Lower lobe of right lung (tissue), 2 donors: ENCODE results near the gene MRS2. TPM values are rescaled to one million over a fixed set of nuclear protein-coding genes. Genes with fewer than 3 reads are reported as not detected.

Experiments
- ATAC-seq, 2 donors: fragments of 200-7000 bp; cut with Tn5 transposase; one replicate each; pipeline ENCODE4 v1.9.1; 2020 to 2022; ENCODE audit warnings: mild to moderate bottlenecking in 2 of 2, moderate library complexity in 2 of 2
- DNase-seq: peaks from one replicate; pipeline ENCODE4 v3.0.0-alpha.2; 2020
- H3K27ac ChIP-seq: fragments of 200-600 bp; one replicate; pipeline ENCODE4 v1.8.0; 2022
- H3K27me3 ChIP-seq: fragments of 200-600 bp; one replicate; pipeline ENCODE4 v1.8.0; 2022; ENCODE audit warnings: low read depth
- H3K36me3 ChIP-seq: fragments of 200-600 bp; one replicate; pipeline ENCODE4 v1.8.0; 2022; ENCODE audit warnings: mild to moderate bottlenecking
- H3K4me1 ChIP-seq: fragments of 200-600 bp; one replicate; pipeline ENCODE4 v1.8.0; 2022
- H3K4me3 ChIP-seq: fragments of 200-600 bp; one replicate; pipeline ENCODE4 v1.8.0; 2022; ENCODE audit warnings: mild to moderate bottlenecking
- H3K9me3 ChIP-seq: fragments of 200-600 bp; one replicate; pipeline ENCODE4 v1.8.0; 2022
- intact Hi-C: fragments of 100-400 bp; cut with DNase I; formaldehyde crosslinking; loops from one replicate; pipeline ENCODE4 v1.11.0; 2022
- total RNA-seq: library from RNA; stranded (reverse); fragmentation: NEBNext Ultra II Directional; extraction: Animal tissue kit (Norgen Biotek cat#: 25700); gene quantifications from one replicate; pipeline ENCODE4 v1.2.1, GENCODE V29; 2021
- TF ChIP-seq, protein P1 (sequence below): fragments of 200-600 bp; IDR thresholded peaks from one replicate; pipeline ENCODE4 v1.8.0; 2022; ENCODE audit warnings: antibody characterized with exemption, mild to moderate bottlenecking
- donor health status: DM: no; HTN: yes; CAD: no; lungs with severe emphysema.

The MRS2 gene
- total RNA-seq, 1 donor from 2014 or later, result 20.5 TPM

- Histone ChIP-seq H3K9me3 (no peaks in the 10 kb centered on the region), H3K27me3 (no peaks in the 10 kb centered on the region), H3K27ac (no peak overlapping the region), H3K4me3 (no peak overlapping the region), H3K36me3 (no peaks in the 10 kb centered on the region), H3K4me1 (no peaks in the 10 kb centered on the region)
- intact Hi-C loops, result no loop called here
- ATAC-seq (no peak), DNase-seq (no peak)
- TF ChIP-seq, protein P1, sequence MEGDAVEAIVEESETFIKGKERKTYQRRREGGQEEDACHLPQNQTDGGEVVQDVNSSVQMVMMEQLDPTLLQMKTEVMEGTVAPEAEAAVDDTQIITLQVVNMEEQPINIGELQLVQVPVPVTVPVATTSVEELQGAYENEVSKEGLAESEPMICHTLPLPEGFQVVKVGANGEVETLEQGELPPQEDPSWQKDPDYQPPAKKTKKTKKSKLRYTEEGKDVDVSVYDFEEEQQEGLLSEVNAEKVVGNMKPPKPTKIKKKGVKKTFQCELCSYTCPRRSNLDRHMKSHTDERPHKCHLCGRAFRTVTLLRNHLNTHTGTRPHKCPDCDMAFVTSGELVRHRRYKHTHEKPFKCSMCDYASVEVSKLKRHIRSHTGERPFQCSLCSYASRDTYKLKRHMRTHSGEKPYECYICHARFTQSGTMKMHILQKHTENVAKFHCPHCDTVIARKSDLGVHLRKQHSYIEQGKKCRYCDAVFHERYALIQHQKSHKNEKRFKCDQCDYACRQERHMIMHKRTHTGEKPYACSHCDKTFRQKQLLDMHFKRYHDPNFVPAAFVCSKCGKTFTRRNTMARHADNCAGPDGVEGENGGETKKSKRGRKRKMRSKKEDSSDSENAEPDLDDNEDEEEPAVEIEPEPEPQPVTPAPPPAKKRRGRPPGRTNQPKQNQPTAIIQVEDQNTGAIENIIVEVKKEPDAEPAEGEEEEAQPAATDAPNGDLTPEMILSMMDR, result no peak
Observed at GRCh38 chr6:24472181-24472580, 69.4 kb downstream of the MRS2 start.

Other genes with a start within 250 kb of the MRS2 start
- gene DCDC2, start 44.9 kb upstream of the MRS2 start, total RNA-seq, result 5.6 TPM
- 3.6 TPM for gene GPLD1, start 86.6 kb downstream of the MRS2 start, total RNA-seq
- gene ALDH5A1, start 92.0 kb downstream of the MRS2 start, total RNA-seq, result 13.8 TPM
- gene KIAA0319, start 243.3 kb downstream of the MRS2 start, total RNA-seq, result 1.6 TPM